GM19438 (cell line): Measurements from ENCODE around the gene CHMP4A.
A peak's percentile ranks its signal among the peaks of the same experiment; 100 is the strongest.
"Not testable (repeated sequence)": the region's sequence is repeated elsewhere in the genome, so short reads cannot be mapped to it uniquely, and the experiment has no call there.

ENCODE experiments used
- ATAC-seq: cut with Tn5 transposase; IDR thresholded peaks from one replicate; pipeline ENCODE4 v1.9.1; 2021; ENCODE audit warnings: low read depth; ENCODE audit not compliant: unreplicated experiment

The CHMP4A gene

DNA sequence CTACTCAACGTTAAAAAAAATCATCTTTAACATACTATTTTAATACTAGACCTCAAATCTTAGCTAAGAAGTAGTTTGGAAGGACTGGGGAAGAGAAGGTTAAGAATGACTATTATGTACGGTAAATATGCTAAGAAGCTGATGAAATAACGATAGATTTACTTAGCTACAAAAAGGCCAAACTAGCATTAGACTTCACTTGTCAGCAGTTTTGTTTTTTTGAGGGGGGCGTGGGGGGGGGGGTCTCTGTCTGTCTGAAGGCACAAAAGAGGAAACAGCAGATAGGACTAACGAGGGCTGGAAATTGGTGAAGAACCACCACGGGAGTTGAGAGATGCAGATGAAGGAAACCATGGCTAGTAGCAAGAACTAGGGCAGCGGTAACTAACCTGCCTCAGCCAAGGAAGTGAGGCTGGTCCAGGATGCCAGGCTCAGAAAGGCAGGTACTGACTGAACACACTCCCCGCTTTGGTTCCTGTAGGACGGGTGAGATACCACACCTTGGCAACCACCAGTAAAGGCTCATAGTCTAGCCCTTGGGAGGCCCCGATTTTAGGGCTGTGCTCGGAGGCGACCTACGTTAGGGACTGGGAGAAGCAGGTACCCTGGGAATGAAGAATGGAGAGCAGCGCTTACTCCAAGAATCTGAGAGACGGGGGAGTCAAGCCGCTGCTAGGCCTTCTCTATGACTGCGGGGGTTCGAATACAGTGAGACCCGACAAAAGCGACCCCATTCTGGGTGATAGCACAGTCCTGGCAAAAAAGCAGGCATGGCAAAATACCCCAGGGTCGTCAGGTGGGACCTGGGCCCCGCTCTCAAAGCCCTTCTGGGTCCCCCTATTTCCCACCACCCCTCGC lies 18.2 kb upstream of the CHMP4A start:
- peak; percentile 13 for ATAC-seq

DNA sequence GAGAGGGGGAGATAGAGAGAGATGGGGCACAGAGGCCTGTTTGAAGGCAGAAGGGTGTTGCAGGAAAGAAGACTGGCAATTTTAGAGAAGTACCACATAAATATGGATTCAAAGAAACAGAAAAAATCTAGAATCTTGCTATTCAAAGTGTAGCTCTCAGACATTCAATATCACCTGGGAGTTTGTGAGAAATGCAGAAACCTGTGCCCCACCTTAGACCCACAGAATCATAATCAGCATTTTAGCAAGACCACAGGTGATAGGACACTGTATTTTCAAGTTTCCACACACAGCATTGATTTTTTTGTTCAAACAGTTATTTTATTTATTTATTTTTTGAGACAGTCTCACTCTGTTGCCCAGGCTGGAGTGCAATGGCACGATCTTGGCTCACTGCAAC lies 15.6 kb upstream of the CHMP4A start:
- ATAC-seq: no peak

DNA sequence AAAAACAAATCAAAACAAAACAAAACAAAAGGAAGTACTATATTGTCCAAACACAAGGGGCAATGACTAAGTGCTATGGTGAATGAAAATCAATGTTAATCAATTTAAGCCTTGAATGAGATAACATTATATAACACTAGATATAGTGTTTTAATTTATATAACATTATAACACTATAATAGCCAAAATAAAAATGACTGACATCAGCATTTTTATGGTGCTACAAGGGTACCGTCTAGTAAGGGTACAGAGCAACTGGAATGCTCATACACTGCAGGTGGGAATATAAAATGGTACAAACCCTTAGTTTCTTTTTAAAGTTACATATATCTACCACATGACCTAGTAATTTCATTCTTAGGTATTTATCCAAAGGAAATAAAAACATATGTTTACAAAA lies 13.2 kb upstream of the CHMP4A start:
- no peak for ATAC-seq

DNA sequence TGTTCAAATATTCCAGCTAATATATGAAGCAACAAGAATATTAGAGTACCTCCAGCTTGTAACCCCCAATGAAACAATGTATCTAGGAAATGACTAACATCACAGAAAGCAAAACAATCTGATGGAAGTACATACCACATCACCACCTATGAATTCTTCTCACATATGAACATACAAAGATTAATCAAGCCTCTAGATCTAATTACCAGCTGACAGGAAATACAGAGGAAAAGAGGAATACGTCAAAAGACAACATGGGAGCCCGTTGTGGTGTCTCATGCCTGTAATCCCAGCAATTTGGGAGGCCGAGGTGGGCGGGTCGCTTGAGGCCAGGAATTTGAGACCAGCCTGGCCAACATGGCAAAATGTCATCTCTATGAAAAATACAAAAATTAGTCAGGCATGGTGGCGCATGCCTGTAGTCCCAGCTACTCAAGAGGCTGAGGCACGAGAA lies 11.4 kb upstream of the CHMP4A start:
- ATAC-seq: no peak

DNA sequence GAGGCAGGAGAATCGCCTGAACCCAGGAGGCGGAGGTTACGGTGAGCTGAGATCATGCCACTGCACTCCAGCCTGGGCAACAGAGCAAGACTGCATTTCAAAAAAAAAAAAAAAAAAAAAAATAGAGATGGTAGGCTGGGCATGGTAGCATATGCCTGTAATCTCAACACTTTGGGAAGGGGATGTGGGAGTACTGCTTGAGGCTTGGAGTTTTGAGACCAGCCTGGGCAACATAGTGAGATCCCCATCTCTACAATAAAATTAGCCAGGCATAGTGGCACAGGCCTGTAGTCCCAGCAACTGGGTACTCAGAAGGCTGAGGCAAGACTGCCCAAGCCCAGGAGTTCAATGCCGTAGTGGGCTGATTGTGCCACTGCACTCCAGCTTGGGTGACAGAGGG lies 9.7 kb upstream of the CHMP4A start:
- not testable (repeated sequence) for ATAC-seq

DNA sequence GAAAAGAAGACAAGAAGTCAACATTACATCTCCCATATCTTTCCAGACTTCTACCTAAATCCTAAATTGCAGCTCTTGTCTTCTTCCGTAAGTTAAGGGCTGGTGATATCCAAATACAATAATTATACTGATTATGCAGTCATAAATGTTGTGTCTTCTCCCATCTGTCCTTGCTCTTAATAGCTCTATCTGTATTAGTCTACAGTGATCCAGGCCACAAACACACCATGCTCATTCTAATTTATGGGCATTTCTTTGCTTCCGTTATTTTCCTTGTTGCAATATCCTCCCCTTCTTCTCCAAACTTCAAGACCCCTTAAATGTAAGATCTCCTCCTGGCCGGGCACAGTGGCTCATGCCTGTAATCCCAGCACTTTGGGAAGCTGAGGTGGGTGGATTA lies 6.2 kb upstream of the CHMP4A start:
- no peak for ATAC-seq

DNA sequence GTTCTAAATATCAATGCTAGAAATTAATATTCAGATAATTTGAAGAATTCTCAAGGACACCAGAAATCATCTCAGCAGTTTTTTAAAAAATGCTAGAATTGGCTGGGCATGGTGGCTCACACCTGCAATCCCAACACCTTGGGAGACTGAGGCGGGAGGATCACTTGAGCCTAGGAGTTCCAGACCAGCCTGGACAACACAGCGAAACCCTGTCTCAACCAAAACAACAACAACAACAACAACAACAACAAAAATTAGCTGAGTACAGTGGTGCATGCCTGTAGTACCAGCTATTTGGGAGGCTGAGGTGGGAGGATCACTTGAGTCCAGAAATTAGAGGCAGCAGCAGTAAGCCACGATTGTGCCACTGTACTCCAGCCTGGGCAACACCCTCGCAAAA lies 5.8 kb upstream of the CHMP4A start:
- ATAC-seq: no peak

DNA sequence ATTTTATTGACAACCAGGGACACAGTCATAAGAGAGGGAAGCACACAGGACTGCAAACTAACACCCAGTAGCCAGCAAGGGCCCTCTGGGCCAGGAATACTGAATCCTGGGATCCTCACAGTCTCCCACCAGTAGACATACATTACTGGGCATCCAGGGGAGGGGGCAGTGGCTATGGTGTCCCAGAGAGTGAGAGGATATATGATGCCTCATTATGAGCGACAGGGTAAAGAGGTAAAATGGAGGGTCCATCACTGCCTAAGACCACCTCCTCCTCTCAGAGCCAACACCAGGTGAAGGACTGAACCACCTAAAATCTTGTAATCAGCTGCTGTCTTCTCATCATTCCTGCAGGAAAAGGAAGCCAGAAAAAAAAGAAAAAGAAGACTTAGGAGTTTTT lies 3.6 kb upstream of the CHMP4A start:
- ATAC-seq: not testable (repeated sequence)

DNA sequence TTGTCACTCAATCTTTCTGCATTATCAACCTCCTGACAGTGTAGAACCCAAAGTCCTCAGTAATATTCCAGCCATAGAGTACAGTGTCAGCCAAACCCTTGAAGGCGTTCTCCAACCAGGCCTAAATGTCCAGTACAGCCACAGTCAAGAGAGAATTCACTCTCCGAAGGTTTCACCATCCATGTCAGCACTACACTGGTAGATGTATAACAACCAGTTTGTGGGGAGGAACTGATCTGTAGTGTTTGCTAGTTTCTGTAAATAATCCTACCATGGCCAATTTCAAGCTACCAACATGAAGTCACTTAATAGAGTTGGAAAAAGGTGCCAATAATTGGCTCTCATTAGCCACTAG lies 3.0 kb upstream of the CHMP4A start:
- no peak for ATAC-seq

DNA sequence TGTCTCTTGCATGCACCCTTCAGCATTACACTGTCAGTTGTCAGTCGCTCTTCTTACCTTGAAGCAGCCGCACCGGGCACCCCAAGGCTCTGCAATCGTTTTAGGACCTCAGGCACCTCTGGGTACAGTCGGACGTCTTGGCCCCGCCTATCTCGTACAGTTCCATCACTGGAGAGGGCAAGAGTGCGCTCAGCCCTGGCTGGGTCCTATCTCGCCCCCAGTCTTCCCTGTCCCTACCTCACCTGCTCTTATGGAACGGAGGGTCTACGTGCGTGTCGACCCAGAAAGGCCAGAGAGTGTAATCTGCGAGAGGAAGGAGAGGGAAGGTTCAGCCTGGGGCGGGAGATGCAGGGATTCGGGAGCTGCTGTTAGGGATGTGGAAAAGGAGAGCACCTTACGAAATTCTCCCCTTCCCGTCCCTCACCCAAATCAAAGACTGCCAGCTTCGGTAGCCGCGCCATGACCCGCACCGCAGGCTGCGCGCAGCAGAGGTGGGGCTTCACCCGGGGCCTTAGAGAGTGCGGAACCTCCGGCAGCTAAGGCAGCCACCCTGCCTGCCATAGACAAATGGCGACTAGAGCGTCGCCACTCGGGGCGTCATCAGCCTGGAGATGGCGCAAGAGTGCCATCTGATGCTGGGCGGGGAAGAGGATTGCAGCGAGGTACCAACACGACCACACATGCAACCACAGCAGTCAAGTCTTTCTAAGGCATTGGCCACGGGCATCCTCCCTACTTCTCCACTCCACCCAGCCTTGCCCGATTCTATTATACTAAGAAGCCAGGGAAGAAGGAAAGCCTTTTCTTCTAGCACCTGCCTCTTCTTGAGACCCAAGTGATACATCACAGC lies 2.4 kb upstream of the CHMP4A start, which contains the start of gene MDP1:
Gene MDP1, minus strand, starts transcription at position 572 of the 850 bp plus-strand sequence. Its CDS starts 111 bp downstream, at position 461.
- peak; percentile 57 for ATAC-seq

DNA sequence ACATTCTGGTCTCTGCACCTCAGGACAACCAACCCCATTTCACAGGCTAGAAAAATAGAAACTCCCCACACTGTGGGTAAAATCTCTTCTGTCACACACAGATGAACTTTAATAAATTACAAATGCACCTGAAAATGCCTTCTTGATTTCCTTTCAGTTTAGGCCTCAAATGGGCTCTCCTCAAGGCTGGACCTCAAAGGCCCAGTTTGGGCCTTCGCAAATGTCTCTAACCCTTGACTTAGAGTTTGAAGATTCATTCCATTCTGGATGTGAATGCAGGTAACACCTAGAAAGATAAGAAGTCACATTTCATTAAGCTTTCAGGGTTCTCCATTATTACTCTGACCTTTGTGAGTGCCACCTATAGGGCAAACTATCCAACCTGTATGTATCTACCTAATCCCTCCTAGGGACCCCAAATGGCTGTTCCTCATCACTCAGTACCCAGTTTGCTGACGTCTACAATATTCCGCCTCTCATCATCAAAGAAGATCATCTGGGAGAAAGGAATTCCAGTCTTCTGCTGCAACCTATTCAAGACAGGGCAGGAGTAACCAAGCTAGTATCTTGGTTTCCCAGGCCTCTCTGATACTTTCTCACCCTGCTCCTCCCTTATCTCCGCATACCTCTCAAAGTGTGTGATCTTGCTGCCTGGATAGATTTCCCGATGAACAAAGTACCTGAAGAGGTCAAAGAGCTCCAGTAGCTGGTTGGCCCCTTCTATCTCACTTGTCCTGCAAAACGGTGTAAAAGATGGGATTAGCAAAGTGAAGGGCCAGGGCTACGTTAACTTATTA lies 776 bp upstream of the CHMP4A start:
- no peak for ATAC-seq

DNA sequence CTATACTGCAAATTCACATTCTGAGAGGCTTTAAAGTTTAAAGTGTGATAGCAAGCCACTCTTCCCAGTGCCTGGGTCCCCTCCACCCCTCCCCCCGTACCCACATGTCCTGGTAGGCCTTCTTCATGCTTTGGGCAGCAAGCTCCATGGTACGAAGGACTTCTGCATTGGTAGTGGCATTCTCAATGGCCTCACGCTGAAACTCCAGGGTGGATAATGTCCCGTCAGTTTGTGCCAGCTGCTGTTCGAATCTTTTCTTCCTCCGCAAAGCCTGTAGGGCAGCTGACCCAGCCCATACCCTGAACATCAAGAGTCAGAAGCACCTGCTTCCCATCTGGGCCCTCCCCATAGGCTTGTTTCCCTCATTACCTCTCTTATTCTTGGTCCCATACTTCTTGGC lies 2.0 kb downstream of the CHMP4A start:
- no peak for ATAC-seq

DNA sequence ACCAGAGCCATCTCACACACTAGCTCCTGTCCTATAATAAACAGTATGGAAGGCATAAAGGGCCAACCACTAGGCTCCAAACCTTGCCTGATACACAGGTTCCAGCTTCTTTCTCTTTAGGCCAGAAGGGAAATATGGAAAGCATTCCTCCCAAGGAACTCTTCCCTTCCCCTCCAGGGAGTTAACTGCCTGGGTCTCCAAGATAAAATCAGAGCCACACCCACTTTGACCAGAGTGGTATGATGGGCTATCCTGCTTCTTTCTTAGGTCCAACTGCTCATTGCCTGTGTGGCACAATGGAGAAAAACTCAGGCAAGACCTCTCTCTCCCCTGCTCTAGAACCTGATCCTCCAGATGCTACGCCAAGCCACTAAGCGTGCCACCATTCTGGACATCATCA lies 5.7 kb downstream of the CHMP4A start:
- ATAC-seq: no peak

DNA sequence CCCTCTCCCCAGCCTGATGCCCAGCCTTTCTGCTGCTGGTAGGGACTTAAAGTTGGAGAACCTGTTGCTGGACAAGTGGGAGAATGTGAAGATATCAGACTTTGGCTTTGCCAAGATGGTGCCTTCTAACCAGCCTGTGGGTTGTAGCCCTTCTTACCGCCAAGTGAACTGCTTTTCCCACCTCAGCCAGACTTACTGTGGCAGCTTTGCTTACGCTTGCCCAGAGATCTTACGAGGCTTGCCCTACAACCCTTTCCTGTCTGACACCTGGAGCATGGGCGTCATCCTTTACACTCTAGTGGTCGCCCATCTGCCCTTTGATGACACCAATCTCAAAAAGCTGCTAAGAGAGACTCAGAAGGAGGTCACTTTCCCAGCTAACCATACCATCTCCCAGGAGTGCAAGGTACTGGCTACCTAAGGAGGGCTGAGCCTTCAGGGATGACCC lies 6.2 kb downstream of the CHMP4A start:
- no peak for ATAC-seq

DNA sequence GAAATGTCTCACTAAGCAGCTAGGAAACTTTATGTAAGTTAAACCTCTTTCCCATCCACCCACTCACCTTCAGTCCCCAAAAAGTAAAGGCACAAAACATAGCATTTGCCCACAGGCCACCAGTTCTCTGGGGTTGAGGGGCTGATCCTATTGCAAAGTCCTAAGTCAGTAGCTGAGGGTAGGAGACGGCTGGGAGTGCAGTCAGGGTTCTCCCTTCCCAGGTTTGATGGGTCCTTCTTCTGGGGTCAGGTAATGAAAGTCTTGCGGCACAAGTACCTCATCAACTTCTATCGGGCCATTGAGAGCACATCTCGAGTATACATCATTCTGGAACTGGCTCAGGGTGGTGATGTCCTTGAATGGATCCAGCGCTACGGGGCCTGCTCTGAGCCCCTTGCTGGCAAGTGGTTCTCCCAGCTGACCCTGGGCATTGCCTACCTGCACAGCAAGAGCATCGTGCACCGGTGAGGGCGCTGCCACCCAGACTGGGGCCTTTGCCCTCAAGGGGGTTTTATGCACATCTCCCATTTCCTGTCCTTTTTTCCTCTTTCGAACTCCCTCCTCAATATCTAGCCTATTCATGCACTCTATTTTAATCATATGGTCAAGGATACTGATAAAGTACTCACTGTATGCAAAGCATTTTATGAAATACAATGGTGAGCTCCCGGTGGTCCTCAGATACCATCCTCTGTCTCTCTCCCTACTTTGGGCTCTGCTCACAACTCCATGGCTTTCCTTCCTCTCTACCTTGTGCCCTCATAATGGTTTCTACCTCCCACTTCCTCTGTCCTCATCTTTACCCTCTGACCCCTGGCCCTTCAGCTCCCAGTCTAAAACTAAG lies 6.8 kb downstream of the CHMP4A start:
- ATAC-seq: no peak

DNA sequence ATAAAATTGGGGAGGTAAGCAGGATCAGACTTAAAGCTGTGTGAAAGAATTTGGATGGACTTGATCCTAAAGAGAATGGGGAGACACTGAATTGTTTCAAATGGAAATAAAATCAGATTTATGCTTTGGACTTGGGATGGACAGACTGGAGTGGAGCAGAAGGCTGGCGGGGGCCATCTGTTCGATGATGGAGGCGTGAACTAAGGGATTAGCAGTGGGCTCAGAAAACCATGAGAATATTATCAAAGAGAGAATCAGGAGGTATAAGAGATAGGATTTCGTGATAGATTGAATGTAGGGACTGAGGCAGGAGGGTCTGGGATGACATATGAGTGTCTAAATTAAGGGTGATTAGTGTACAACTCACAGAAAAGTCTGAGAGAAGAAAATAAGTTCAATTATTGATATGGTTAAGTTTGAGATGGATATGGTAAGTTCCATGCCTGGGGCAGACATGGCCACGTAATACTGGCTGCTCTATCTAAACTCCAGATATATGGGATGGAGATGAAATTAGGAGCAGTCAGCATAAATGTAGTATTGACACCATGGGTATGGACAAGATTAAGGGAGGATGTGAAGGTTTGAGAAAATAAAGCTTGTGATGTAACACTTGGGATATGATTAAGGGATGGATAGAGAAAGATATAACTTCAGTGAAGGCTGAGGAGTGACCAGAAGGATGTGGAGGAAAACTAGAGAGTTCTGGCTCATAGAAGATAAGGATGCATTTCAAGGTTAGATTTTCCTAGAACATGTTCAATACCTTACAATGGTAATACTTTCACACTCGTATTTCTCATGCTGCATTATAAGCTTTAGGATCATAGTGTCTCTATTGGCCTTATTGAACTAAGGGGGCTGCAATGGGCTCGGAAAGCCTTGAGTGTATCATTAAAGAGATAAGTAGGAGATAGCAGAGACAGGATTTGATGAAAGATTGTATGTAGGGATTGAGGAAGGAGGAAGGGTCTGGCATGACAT lies 8.8 kb downstream of the CHMP4A start:
- ATAC-seq: no peak

DNA sequence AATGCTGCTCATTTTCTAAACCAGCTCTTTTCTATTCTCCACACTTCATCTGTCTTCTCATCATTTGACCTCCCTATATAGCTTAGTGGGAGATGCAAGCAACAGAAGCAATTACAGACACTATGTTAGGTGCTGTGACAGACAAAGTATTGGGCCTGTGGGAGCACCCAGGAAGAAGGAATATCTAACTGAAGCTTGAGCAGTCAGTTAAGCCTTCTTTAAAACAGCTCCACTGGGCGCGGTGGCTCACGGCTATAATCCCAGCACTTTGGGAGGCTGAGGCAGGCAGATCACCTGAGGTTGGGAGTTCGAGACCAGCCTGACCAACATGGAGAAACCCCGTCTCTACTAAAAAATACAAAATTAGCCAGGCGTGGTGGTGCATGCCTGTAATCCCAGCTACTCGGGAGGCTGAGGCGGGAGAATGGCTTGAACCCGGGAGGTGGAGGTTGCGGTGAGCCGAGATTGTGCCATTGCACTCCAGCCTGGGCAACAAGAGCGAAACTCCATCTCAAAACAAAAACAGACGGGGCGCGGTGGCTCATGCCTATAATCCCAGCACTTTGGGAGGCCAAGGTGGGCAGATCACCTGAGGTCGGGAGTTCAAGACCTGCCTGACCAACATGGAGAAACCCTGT lies 9.9 kb downstream of the CHMP4A start:
- not testable (repeated sequence) for ATAC-seq

DNA sequence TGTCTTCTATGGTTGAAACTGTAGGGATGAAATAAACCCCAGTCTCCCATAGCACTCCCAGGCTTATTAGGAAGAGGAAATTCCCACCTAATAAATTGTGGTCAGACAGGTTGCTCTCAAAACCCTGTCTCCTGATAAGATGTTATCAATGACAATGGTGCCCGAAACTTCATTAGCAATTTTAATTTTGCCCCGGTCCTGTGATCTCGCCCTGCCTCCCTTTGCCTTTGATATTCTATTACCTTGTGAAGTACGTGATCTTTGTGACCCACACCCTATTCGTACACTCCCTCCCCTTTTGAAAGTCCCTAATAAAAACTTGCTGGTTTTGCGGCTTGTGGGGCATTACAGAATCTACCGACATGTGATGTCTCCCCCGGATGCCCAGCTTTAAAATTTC lies 10.8 kb downstream of the CHMP4A start:
- not testable (repeated sequence) for ATAC-seq
